Measurements from ENCODE around the gene TOP2B. TPM values are rescaled to one million over a fixed set of nuclear protein-coding genes. Genes with fewer than 3 reads are reported as not detected.

The TOP2B gene
- total and polyA plus RNA-seq, 2 experiments from 2014 or later, result 92.0 to 179 TPM

DNA sequence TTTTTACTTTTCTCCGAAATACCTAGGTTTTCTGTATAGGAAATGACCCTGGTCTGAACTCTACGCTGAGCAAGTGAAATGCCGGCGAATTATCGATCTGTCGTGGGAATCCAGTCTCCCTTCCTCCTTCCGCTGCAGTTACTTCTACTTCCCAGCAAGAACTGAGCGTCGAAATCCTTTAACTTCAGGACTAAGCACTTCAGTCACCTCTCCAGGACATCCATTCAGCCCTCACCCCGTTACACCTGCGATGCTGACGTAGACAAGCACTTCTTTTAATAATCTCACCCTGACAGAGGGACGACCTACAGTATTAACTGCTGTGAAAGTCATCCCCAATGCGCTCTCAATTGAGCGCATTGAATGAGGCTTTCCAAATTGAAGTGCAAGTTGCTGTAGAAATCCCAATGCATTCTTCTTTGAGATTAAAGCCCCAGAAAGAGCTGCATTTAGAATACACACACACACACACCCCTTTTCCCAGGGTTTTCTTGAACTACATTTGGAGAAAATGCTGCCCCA lies 1.3 kb downstream of the TOP2B start (continued):
- TF ChIP-seq, protein P1, sequence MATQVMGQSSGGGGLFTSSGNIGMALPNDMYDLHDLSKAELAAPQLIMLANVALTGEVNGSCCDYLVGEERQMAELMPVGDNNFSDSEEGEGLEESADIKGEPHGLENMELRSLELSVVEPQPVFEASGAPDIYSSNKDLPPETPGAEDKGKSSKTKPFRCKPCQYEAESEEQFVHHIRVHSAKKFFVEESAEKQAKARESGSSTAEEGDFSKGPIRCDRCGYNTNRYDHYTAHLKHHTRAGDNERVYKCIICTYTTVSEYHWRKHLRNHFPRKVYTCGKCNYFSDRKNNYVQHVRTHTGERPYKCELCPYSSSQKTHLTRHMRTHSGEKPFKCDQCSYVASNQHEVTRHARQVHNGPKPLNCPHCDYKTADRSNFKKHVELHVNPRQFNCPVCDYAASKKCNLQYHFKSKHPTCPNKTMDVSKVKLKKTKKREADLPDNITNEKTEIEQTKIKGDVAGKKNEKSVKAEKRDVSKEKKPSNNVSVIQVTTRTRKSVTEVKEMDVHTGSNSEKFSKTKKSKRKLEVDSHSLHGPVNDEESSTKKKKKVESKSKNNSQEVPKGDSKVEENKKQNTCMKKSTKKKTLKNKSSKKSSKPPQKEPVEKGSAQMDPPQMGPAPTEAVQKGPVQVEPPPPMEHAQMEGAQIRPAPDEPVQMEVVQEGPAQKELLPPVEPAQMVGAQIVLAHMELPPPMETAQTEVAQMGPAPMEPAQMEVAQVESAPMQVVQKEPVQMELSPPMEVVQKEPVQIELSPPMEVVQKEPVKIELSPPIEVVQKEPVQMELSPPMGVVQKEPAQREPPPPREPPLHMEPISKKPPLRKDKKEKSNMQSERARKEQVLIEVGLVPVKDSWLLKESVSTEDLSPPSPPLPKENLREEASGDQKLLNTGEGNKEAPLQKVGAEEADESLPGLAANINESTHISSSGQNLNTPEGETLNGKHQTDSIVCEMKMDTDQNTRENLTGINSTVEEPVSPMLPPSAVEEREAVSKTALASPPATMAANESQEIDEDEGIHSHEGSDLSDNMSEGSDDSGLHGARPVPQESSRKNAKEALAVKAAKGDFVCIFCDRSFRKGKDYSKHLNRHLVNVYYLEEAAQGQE (IDR thresholded peaks at IDR 0.05; ENCODE audit: unreplicated experiment), result no peak
- TF ChIP-seq ZNF331 (CRISPR knock-in tag; IDR thresholded peaks at IDR 0.05; ENCODE audit: low read depth) (no peak), CREB1 (CRISPR knock-in tag; IDR thresholded peaks at IDR 0.05; ENCODE audit: low read depth) (no peak)
- TF ChIP-seq, protein P2, sequence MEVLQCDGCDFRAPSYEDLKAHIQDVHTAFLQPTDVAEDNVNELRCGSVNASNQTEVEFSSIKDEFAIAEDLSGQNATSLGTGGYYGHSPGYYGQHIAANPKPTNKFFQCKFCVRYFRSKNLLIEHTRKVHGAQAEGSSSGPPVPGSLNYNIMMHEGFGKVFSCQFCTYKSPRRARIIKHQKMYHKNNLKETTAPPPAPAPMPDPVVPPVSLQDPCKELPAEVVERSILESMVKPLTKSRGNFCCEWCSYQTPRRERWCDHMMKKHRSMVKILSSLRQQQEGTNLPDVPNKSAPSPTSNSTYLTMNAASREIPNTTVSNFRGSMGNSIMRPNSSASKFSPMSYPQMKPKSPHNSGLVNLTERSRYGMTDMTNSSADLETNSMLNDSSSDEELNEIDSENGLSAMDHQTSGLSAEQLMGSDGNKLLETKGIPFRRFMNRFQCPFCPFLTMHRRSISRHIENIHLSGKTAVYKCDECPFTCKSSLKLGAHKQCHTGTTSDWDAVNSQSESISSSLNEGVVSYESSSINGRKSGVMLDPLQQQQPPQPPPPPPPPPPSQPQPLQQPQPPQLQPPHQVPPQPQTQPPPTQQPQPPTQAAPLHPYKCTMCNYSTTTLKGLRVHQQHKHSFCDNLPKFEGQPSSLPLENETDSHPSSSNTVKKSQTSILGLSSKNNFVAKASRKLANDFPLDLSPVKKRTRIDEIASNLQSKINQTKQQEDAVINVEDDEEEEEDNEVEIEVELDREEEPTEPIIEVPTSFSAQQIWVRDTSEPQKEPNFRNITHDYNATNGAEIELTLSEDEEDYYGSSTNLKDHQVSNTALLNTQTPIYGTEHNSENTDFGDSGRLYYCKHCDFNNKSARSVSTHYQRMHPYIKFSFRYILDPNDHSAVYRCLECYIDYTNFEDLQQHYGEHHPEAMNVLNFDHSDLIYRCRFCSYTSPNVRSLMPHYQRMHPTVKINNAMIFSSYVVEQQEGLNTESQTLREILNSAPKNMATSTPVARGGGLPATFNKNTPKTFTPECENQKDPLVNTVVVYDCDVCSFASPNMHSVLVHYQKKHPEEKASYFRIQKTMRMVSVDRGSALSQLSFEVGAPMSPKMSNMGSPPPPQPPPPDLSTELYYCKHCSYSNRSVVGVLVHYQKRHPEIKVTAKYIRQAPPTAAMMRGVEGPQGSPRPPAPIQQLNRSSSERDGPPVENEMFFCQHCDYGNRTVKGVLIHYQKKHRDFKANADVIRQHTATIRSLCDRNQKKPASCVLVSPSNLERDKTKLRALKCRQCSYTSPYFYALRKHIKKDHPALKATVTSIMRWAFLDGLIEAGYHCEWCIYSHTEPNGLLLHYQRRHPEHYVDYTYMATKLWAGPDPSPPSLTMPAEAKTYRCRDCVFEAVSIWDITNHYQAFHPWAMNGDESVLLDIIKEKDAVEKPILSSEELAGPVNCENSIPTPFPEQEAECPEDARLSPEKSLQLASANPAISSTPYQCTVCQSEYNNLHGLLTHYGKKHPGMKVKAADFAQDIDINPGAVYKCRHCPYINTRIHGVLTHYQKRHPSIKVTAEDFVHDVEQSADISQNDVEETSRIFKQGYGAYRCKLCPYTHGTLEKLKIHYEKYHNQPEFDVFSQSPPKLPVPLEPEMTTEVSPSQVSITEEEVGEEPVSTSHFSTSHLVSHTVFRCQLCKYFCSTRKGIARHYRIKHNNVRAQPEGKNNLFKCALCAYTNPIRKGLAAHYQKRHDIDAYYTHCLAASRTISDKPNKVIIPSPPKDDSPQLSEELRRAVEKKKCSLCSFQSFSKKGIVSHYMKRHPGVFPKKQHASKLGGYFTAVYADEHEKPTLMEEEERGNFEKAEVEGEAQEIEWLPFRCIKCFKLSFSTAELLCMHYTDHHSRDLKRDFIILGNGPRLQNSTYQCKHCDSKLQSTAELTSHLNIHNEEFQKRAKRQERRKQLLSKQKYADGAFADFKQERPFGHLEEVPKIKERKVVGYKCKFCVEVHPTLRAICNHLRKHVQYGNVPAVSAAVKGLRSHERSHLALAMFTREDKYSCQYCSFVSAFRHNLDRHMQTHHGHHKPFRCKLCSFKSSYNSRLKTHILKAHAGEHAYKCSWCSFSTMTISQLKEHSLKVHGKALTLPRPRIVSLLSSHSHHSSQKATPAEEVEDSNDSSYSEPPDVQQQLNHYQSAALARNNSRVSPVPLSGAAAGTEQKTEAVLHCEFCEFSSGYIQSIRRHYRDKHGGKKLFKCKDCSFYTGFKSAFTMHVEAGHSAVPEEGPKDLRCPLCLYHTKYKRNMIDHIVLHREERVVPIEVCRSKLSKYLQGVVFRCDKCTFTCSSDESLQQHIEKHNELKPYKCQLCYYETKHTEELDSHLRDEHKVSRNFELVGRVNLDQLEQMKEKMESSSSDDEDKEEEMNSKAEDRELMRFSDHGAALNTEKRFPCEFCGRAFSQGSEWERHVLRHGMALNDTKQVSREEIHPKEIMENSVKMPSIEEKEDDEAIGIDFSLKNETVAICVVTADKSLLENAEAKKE (CRISPR knock-in tag; IDR thresholded peaks at IDR 0.05), result no peak

DNA sequence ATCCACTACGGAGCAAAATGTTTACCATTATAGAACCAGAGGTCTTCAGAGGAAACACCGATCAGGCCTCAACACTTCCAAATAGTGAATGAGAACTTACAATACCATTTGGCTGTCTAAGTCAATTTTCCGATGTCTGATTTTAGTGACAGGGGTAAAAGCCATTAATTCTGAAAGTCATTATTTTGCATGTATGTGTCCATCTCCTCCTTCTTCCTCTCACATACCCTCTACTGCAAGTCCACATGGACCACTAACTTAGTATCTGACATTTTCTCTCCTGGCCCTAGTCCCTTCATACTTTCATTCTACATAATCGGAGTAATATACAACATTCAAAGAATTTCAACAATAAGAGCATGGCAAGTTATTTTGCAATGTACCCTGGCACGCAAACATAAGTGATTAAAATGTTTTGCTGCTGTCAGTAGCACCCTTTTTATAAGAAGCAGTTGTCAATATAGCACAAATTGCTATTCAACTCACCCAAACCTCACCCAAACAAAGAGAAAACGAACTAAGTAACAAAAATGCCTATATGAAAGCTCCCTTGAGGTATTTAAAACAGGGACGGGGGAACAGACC lies 1.9 kb downstream of the TOP2B start:
- H3F3A ChIP-seq (replicated peaks; ENCODE audit: low read depth), result no peaks in the 10 kb centered on the region
- no peak for DNase-seq (ENCODE audit: low spot score)
- peaks cover 28% of the 10 kb centered on the region for H4K20me1 ChIP-seq (replicated peaks; ENCODE audit: insufficient read depth)
- Mint-ChIP-seq H3K9me3 (no peaks in the 10 kb centered on the region), H3K36me3 (ENCODE audit: low read depth) (no peaks in the 10 kb centered on the region; the same call in 2 of the 3 replicates), H3K4me3 (peak overlapping the region; percentile 91), H3K4me1 (peaks cover 35% of the 10 kb centered on the region), H3K27ac (no peak overlapping the region), H3K27me3 (ENCODE audit: insufficient read depth, low read depth, poor library complexity) (peaks cover 3% of the 10 kb centered on the region)
- H3K36me3 ChIP-seq (ENCODE audit: insufficient read depth), result no peaks in the 10 kb centered on the region
- H3K27me3 ChIP-seq (ENCODE audit: insufficient read depth), result no peaks in the 10 kb centered on the region
- H2AFZ ChIP-seq, result no peak overlapping the region
- peak overlapping the region; percentile 85 for H3K4me2 ChIP-seq
- peak overlapping the region; percentile 68 for H3K4me3 ChIP-seq
- H3K79me2 ChIP-seq (replicated peaks; ENCODE audit: insufficient read depth), result peaks cover 62% of the 10 kb centered on the region
- no peak overlapping the region for H3K27ac ChIP-seq (ENCODE audit: low read depth)
- no peaks in the 10 kb centered on the region for H3K9me2 ChIP-seq (ENCODE audit: insufficient read depth)
- ATAC-seq, result no peak
- H3K4me1 ChIP-seq (ENCODE audit: insufficient read depth), result peaks cover 30% of the 10 kb centered on the region
- TF ChIP-seq, protein P1 (IDR thresholded peaks at IDR 0.05; ENCODE audit: unreplicated experiment), result no peak
- no peak for TF ChIP-seq CREB1 (CRISPR knock-in tag; IDR thresholded peaks at IDR 0.05; ENCODE audit: low read depth)
- TF ChIP-seq NANOG (IDR thresholded peaks at IDR 0.05; ENCODE audit: borderline replicate concordance), result no peak
- TF ChIP-seq STAT1 (IDR thresholded peaks at IDR 0.05; ENCODE audit: unreplicated experiment), result no peak
- TF ChIP-seq EZH2phosphoT487 (IDR thresholded peaks at IDR 0.05; ENCODE audit: unreplicated experiment), result no peak
- TF ChIP-seq, protein P3, sequence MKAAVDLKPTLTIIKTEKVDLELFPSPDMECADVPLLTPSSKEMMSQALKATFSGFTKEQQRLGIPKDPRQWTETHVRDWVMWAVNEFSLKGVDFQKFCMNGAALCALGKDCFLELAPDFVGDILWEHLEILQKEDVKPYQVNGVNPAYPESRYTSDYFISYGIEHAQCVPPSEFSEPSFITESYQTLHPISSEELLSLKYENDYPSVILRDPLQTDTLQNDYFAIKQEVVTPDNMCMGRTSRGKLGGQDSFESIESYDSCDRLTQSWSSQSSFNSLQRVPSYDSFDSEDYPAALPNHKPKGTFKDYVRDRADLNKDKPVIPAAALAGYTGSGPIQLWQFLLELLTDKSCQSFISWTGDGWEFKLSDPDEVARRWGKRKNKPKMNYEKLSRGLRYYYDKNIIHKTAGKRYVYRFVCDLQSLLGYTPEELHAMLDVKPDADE (IDR thresholded peaks at IDR 0.05), result no peak

Measured in GM23338 (cell line).